Measurements from ENCODE around the gene ATP2C1. TPM values are rescaled to one million over a fixed set of nuclear protein-coding genes. Genes with fewer than 3 reads are reported as not detected.

The ATP2C1 gene
- total and polyA plus RNA-seq, 2 donors (not counting 3 experiments of a cell fraction or from before 2014, with no cell fraction given) = 50.1 to 73.3 TPM

DNA sequence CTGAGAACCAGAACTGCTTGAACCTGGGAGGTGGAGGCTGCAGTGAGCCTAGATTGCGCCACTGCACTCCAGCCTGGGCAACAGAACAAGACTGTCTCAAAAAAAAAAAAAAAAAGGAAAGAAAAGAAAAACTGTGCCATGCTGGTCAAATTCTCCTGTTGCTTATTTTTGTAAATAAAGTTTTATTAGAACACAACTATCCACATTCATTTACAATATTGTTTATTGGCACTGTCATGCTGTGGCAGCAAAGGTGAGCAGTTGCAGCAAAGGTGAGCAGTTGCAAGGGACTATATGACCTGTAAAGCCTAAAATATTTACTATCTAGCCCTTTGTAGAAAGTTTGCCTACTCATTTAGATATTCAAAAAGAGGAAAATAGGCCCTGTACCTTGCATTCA, 114.4 kb downstream of the ATP2C1 start:
- no peak for TF ChIP-seq JUN (IDR thresholded peaks at IDR 0.05; ENCODE audit: borderline replicate concordance, insufficient read depth, insufficient read length, low read depth)
- no peak for TF ChIP-seq FOS (IDR thresholded peaks at IDR 0.05; ENCODE audit: borderline replicate concordance, insufficient read depth, low read length)
- no peak for TF ChIP-seq GATA2 (IDR thresholded peaks at IDR 0.05; ENCODE audit: insufficient read depth, insufficient read length, low read depth, low read length)
- no peak for TF ChIP-seq MAX (IDR thresholded peaks at IDR 0.05; ENCODE audit: insufficient read depth, insufficient read length)
- TF ChIP-seq, protein P1, sequence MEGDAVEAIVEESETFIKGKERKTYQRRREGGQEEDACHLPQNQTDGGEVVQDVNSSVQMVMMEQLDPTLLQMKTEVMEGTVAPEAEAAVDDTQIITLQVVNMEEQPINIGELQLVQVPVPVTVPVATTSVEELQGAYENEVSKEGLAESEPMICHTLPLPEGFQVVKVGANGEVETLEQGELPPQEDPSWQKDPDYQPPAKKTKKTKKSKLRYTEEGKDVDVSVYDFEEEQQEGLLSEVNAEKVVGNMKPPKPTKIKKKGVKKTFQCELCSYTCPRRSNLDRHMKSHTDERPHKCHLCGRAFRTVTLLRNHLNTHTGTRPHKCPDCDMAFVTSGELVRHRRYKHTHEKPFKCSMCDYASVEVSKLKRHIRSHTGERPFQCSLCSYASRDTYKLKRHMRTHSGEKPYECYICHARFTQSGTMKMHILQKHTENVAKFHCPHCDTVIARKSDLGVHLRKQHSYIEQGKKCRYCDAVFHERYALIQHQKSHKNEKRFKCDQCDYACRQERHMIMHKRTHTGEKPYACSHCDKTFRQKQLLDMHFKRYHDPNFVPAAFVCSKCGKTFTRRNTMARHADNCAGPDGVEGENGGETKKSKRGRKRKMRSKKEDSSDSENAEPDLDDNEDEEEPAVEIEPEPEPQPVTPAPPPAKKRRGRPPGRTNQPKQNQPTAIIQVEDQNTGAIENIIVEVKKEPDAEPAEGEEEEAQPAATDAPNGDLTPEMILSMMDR (IDR thresholded peaks at IDR 0.05; ENCODE audit: extremely low read depth in 1 of 2, insufficient read depth in 1 of 2, low read depth in 1 of 2, low read length in 2 of 2) = no peak
- TF ChIP-seq POLR2A (IDR thresholded peaks at IDR 0.05; ENCODE audit: low read depth, low read length) = no peak
- TF ChIP-seq MYC (IDR thresholded peaks at IDR 0.05; ENCODE audit: low read depth, low read length) = no peak
- no peak for TF ChIP-seq EZH2 (IDR thresholded peaks at IDR 0.05; ENCODE audit: borderline replicate concordance, low read depth, low read length, severe bottlenecking)
- no peak for TF ChIP-seq POLR2AphosphoS5 (IDR thresholded peaks at IDR 0.05; ENCODE audit: insufficient read depth, low read depth, low read length)
- H3K79me2 ChIP-seq (ENCODE audit: control insufficient read depth, insufficient read depth, low read length) = no peaks in the 10 kb centered on the region
- ChIA-PET POLR2A (no interaction called here), CTCF (interaction anchor here (0.8 kb wide), 1 partner anchor 14 kb away, joined by 3 read pairs; no protein-coding TSS in a partner anchor)
- no peak overlapping the region for H3K4me2 ChIP-seq (ENCODE audit: insufficient read depth, low read length)
- no peaks in the 10 kb centered on the region for H4K20me1 ChIP-seq (replicated peaks; ENCODE audit: control insufficient read depth, extremely low read depth, insufficient read depth, low read length)
- no peaks in the 10 kb centered on the region for H3K4me1 ChIP-seq (ENCODE audit: control insufficient read depth, extremely low read depth, insufficient read depth, low read length)
- no peak overlapping the region for H3K27ac ChIP-seq (ENCODE audit: insufficient read depth, low read depth, low read length)
- no peaks in the 10 kb centered on the region for H3K9me3 ChIP-seq (replicated peaks; ENCODE audit: control insufficient read depth, insufficient read depth, low read length)
- no peaks in the 10 kb centered on the region for H3K27me3 ChIP-seq (ENCODE audit: control insufficient read depth in 2 of 2, insufficient read depth in 2 of 2, low read length in 2 of 2)
- H3K4me3 ChIP-seq (replicated peaks in 1 of 3; ENCODE audit: insufficient read depth in 1 of 3, low read depth in 1 of 3, low read length in 3 of 3) = no peak overlapping the region
- FAIRE-seq (no peak), DNase-seq (ENCODE audit: low read depth, low spot score) (no peak)
- H3K9ac ChIP-seq (replicated peaks; ENCODE audit: extremely low read depth, insufficient read depth, low read length) = no peak overlapping the region
- no peaks in the 10 kb centered on the region for H3K9me1 ChIP-seq (replicated peaks; ENCODE audit: control insufficient read depth, extremely low read depth, insufficient read depth, low read length)
- peaks cover 4 to 5% of the 10 kb centered on the region in 2 experiments for H3K36me3 ChIP-seq (ENCODE audit: control insufficient read depth in 2 of 2, extremely low read depth in 1 of 2, insufficient read depth in 2 of 2, low read length in 2 of 2)
- dilution Hi-C loops (cut with MboI; ENCODE audit: extremely low pct_ligation_motif_present, low sequenced_read_pairs) (no loop called here), intact Hi-C loops (cut with micrococcal nuclease) (no loop called here)
- no peak overlapping the region for H2AFZ ChIP-seq (ENCODE audit: low read depth, low read length)
- no TSS peak for BruUV-seq (replicated peaks)

All from endothelial cell of umbilical vein (primary cell).